ENCODE results near the gene TAB3.

GRCh38 chrX:30900227-30900626 is 11.2 kb upstream of the TAB3 start:
- TF ChIP-seq, protein P1, sequence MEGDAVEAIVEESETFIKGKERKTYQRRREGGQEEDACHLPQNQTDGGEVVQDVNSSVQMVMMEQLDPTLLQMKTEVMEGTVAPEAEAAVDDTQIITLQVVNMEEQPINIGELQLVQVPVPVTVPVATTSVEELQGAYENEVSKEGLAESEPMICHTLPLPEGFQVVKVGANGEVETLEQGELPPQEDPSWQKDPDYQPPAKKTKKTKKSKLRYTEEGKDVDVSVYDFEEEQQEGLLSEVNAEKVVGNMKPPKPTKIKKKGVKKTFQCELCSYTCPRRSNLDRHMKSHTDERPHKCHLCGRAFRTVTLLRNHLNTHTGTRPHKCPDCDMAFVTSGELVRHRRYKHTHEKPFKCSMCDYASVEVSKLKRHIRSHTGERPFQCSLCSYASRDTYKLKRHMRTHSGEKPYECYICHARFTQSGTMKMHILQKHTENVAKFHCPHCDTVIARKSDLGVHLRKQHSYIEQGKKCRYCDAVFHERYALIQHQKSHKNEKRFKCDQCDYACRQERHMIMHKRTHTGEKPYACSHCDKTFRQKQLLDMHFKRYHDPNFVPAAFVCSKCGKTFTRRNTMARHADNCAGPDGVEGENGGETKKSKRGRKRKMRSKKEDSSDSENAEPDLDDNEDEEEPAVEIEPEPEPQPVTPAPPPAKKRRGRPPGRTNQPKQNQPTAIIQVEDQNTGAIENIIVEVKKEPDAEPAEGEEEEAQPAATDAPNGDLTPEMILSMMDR (IDR thresholded peaks at IDR 0.05), result no peak
- no peak for TF ChIP-seq POLR2A (IDR thresholded peaks at IDR 0.05; ENCODE audit: low read depth)
- no peak for TF ChIP-seq EP300 (IDR thresholded peaks at IDR 0.05)
